Stimulated activated CD4-positive, alpha-beta T cell treated with anti-CD3 and anti-CD28 coated beads, Interleukin-4, amount 100 ng/mL, for 48 hours (primary cell): Measurements from ENCODE around the gene VRK1.

Experiments
- DNase-seq, 2 donors: peaks; one replicate each; pipeline ENCODE4 v3.0.0-alpha.2; 2020; ENCODE audit warnings: low read depth in 2 of 2

VRK1 gene

GRCh38 chr14:96826818-96827217 lies 29.6 kb downstream of the VRK1 start:
- no peak for DNase-seq

- no peak for DNase-seq
Measured at GRCh38 chr14:96827290-96827689, 30.1 kb downstream of the VRK1 start.

- DNase-seq: no peak
Measured at GRCh38 chr14:96829791-96830190, 32.6 kb downstream of the VRK1 start.

GRCh38 chr14:96830946-96831345 lies 33.8 kb downstream of the VRK1 start:
- DNase-seq: no peak

GRCh38 chr14:96832351-96832750 lies 35.2 kb downstream of the VRK1 start:
- no peak for DNase-seq

GRCh38 chr14:96838449-96838848 lies 41.3 kb downstream of the VRK1 start:
- DNase-seq: no peak

- no peak for DNase-seq
Measured at GRCh38 chr14:96839251-96839650, 42.1 kb downstream of the VRK1 start.

GRCh38 chr14:96843137-96843536 lies 46.0 kb downstream of the VRK1 start:
- DNase-seq: no peak

GRCh38 chr14:96844857-96845570 lies 47.8 kb downstream of the VRK1 start:
- no peak for DNase-seq

- no peak for DNase-seq
Measured at GRCh38 chr14:96847451-96847850, 50.3 kb downstream of the VRK1 start.

GRCh38 chr14:96848011-96848410 lies 50.8 kb downstream of the VRK1 start:
- no peak for DNase-seq

- DNase-seq: no peak
Measured at GRCh38 chr14:96849733-96850132, 52.6 kb downstream of the VRK1 start.

GRCh38 chr14:96851694-96852381 lies 54.7 kb downstream of the VRK1 start:
- no peak for DNase-seq

- DNase-seq: no peak
Measured at GRCh38 chr14:96852823-96853422, 55.7 kb downstream of the VRK1 start.

- no peak for DNase-seq
Measured at GRCh38 chr14:96858643-96859042, 61.5 kb downstream of the VRK1 start.

GRCh38 chr14:96861568-96862310 lies 64.6 kb downstream of the VRK1 start:
- no peak for DNase-seq

GRCh38 chr14:96863327-96863985 lies 66.3 kb downstream of the VRK1 start:
- no peak for DNase-seq

GRCh38 chr14:96863986-96864330 lies 66.8 kb downstream of the VRK1 start:
- no peak for DNase-seq

GRCh38 chr14:96867634-96868033 lies 70.5 kb downstream of the VRK1 start:
- no peak for DNase-seq

- no peak for DNase-seq
Measured at GRCh38 chr14:96874127-96874526, 76.9 kb downstream of the VRK1 start.

- DNase-seq: no peak
Measured at GRCh38 chr14:96876747-96877146, 79.6 kb downstream of the VRK1 start.

GRCh38 chr14:96881713-96882112 lies 84.5 kb downstream of the VRK1 start:
- no peak for DNase-seq
